Kidney glomerular epithelial cell (primary cell): Measurements from ENCODE around the gene FKBP8.

Source experiments
- DNase-seq: peaks from one replicate; lab custom pipeline; 2025; lab: John Stamatoyannopoulos, UW

The FKBP8 gene

GRCh38 chr19:18502246-18502637 lies 41.1 kb downstream of the FKBP8 start:
- DNase-seq: no peak

GRCh38 chr19:18501832-18502231 lies 41.5 kb downstream of the FKBP8 start:
- no peak for DNase-seq

- DNase-seq: no peak
Observed at GRCh38 chr19:18501351-18501750, 42.0 kb downstream of the FKBP8 start.

GRCh38 chr19:18500799-18501198 lies 42.6 kb downstream of the FKBP8 start:
- DNase-seq: no peak

GRCh38 chr19:18500376-18500775 lies 43.0 kb downstream of the FKBP8 start:
- no peak for DNase-seq

GRCh38 chr19:18499055-18499775 lies 44.2 kb downstream of the FKBP8 start:
- DNase-seq: no peak

GRCh38 chr19:18496980-18497256 lies 46.5 kb downstream of the FKBP8 start:
- no peak for DNase-seq

- DNase-seq: peak; percentile 70
Observed at GRCh38 chr19:18496167-18496979, 47.0 kb downstream of the FKBP8 start.

- DNase-seq: no peak
Observed at GRCh38 chr19:18495204-18495911, 48.0 kb downstream of the FKBP8 start.

GRCh38 chr19:18494267-18494607 lies 49.1 kb downstream of the FKBP8 start:
- DNase-seq: no peak

GRCh38 chr19:18493440-18494266 lies 49.7 kb downstream of the FKBP8 start:
- no peak for DNase-seq

GRCh38 chr19:18491995-18492953 lies 51.1 kb downstream of the FKBP8 start:
- no peak for DNase-seq

GRCh38 chr19:18490728-18491127 lies 52.6 kb downstream of the FKBP8 start:
- DNase-seq: no peak

GRCh38 chr19:18489627-18490184 lies 53.7 kb downstream of the FKBP8 start:
- DNase-seq: no peak

- no peak for DNase-seq
Observed at GRCh38 chr19:18488838-18489626, 54.3 kb downstream of the FKBP8 start.

- no peak for DNase-seq
Observed at GRCh38 chr19:18488403-18488723, 55.0 kb downstream of the FKBP8 start.

- no peak for DNase-seq
Observed at GRCh38 chr19:18487576-18488402, 55.6 kb downstream of the FKBP8 start.

- DNase-seq: no peak
Observed at GRCh38 chr19:18486746-18487145, 56.6 kb downstream of the FKBP8 start.

- DNase-seq: no peak
Observed at GRCh38 chr19:18484992-18485391, 58.4 kb downstream of the FKBP8 start.
